WTC11 (cell line): ENCODE measurements around the gene CINP. TPM values are rescaled to one million over a fixed set of nuclear protein-coding genes. Genes with fewer than 3 reads are reported as not detected.
A peak's percentile ranks its signal among the peaks of the same experiment; 100 is the strongest.

Experiments
- ATAC-seq: fragments of 200-7000 bp; cut with Tn5 transposase; 2 replicates; pipeline ENCODE4 v1.10.0; 2021; ENCODE audit warnings: mild to moderate bottlenecking, moderate library complexity
- CTCF ChIA-PET: fragments of 300-600 bp; sonication (Branson Sonifier 250); formaldehyde crosslinking; loops from one replicate; lab custom pipeline; 2021; ENCODE audit warnings: antibody characterized with exemption; lab: Charles Lee
- POLR2A ChIA-PET: fragments of 350-600 bp; sonication (Branson Sonifier 250); formaldehyde crosslinking; loops from one replicate; lab custom pipeline; 2021; ENCODE audit warnings: antibody characterized with exemption; lab: Charles Lee
- DNase-seq: peaks from one replicate; pipeline ENCODE4 v3.0.0; 2021; ENCODE audit warnings: low spot score
- H3K27ac Mint-ChIP-seq: 2 replicates; pipeline ENCODE4 v1.8.0; 2021; ENCODE audit warnings: mixed read lengths
- H3K27me3 Mint-ChIP-seq: 2 replicates; pipeline ENCODE4 v1.8.0; 2021; ENCODE audit warnings: low read depth, mild to moderate bottlenecking, moderate library complexity, mixed read lengths
- H3K36me3 Mint-ChIP-seq: 2 replicates; pipeline ENCODE4 v1.8.0; 2021; ENCODE audit warnings: mixed read lengths
- H3K4me1 Mint-ChIP-seq: 2 replicates; pipeline ENCODE4 v1.8.0; 2022; ENCODE audit warnings: mixed read lengths
- H3K4me3 Mint-ChIP-seq: 2 replicates; pipeline ENCODE4 v1.8.0; 2021; ENCODE audit warnings: mild to moderate bottlenecking, moderate library complexity, mixed read lengths
- H3K9me3 Mint-ChIP-seq: 2 replicates; pipeline ENCODE4 v1.8.0; 2021; ENCODE audit warnings: mixed read lengths
- MXD4 ChIP-seq: fragments of 250-450 bp; sonication (Bioruptor Pico); IDR thresholded peaks from 2 replicates; pipeline ENCODE4 v1.8.0; 2021; ENCODE audit warnings: mild to moderate bottlenecking, moderate library complexity, borderline replicate concordance
- NFATC4 ChIP-seq: fragments of 250-450 bp; sonication (Bioruptor Pico); IDR thresholded peaks from 2 replicates; pipeline ENCODE4 v1.9.0; 2021; ENCODE audit warnings: mild to moderate bottlenecking
- PRRX2 ChIP-seq: fragments of 250-450 bp; sonication (Bioruptor Pico); IDR thresholded peaks from 2 replicates; pipeline ENCODE4 v1.8.0; 2021; ENCODE audit warnings: mild to moderate bottlenecking
- RORB ChIP-seq: fragments of 250-450 bp; sonication (Bioruptor Pico); IDR thresholded peaks from 2 replicates; pipeline ENCODE4 v1.9.0; 2021; ENCODE audit warnings: mild to moderate bottlenecking
- SMAD4 ChIP-seq: sonication (generic); formaldehyde crosslinking; IDR thresholded peaks from 2 replicates; pipeline ENCODE4 v1.8.0; 2022; ENCODE audit warnings: mild to moderate bottlenecking, missing genetic modification reagents
- SP1 ChIP-seq: sonication (generic); formaldehyde crosslinking; conservative IDR thresholded peaks from 2 replicates; pipeline ENCODE4 v1.8.1; 2022; ENCODE audit warnings: missing genetic modification reagents
- TCF7 ChIP-seq: sonication (generic); formaldehyde crosslinking; IDR thresholded peaks from 2 replicates; pipeline ENCODE4 v1.8.0; 2022; ENCODE audit warnings: mild to moderate bottlenecking, low read depth, missing genetic modification reagents, moderate library complexity
- TEAD4 ChIP-seq: sonication (generic); formaldehyde crosslinking; IDR thresholded peaks from 2 replicates; pipeline ENCODE4 v1.8.0; 2022; ENCODE audit warnings: mild to moderate bottlenecking, missing genetic modification reagents
- TP53 ChIP-seq: sonication (generic); formaldehyde crosslinking; IDR thresholded peaks from 2 replicates; pipeline ENCODE4 v1.8.1; 2023; ENCODE audit warnings: mild to moderate bottlenecking, missing genetic modification reagents
- ZNF138 ChIP-seq: sonication (generic); formaldehyde crosslinking; conservative IDR thresholded peaks from 2 replicates; pipeline ENCODE4 v1.8.1; 2022; ENCODE audit warnings: mild to moderate bottlenecking, moderate library complexity, missing genetic modification reagents
- ZNF219 ChIP-seq: sonication (generic); formaldehyde crosslinking; IDR thresholded peaks from 2 replicates; pipeline ENCODE4 v1.8.0; 2023; ENCODE audit warnings: missing genetic modification reagents, mild to moderate bottlenecking, borderline replicate concordance
- ZNF232 ChIP-seq: sonication (generic); formaldehyde crosslinking; IDR thresholded peaks from 2 replicates; pipeline ENCODE4 v1.8.0; 2022; ENCODE audit warnings: mild to moderate bottlenecking, missing genetic modification reagents
- ZNF263 ChIP-seq: sonication (generic); formaldehyde crosslinking; IDR thresholded peaks from 2 replicates; pipeline ENCODE4 v1.8.1; 2022; ENCODE audit warnings: low read depth, mild to moderate bottlenecking, moderate library complexity, missing genetic modification reagents
- total RNA-seq: library from RNA; stranded (reverse); gene quantifications from 3 replicates; pipeline ENCODE4 v1.2.3, GENCODE V29; 2021
- TF ChIP-seq, protein P1 (sequence below): sonication (generic); formaldehyde crosslinking; conservative IDR thresholded peaks from 2 replicates; pipeline ENCODE4 v1.8.1; 2022; ENCODE audit warnings: mild to moderate bottlenecking, missing genetic modification reagents
- TF ChIP-seq, protein P2 (sequence below): fragments of 250-450 bp; sonication (Bioruptor Pico); conservative IDR thresholded peaks from 2 replicates; pipeline ENCODE4 v1.9.0; 2021; ENCODE audit warnings: mild to moderate bottlenecking
- TF ChIP-seq, protein P3 (sequence below): sonication (generic); formaldehyde crosslinking; IDR thresholded peaks from 2 replicates; pipeline ENCODE4 v1.8.1; 2023; ENCODE audit warnings: mild to moderate bottlenecking, missing genetic modification reagents, moderate library complexity
- TF ChIP-seq, protein P4 (sequence below): sonication (generic); formaldehyde crosslinking; IDR thresholded peaks from 2 replicates; pipeline ENCODE4 v1.8.0; 2022; ENCODE audit warnings: missing genetic modification reagents
- TF ChIP-seq, protein P5 (sequence below): sonication (generic); formaldehyde crosslinking; IDR thresholded peaks from 2 replicates; pipeline ENCODE4 v1.8.0; 2023; ENCODE audit warnings: mild to moderate bottlenecking, missing genetic modification reagents
- TF ChIP-seq, protein P6 (sequence below): sonication (generic); formaldehyde crosslinking; IDR thresholded peaks from 2 replicates; pipeline ENCODE4 v1.8.1; 2023; ENCODE audit warnings: mild to moderate bottlenecking, missing genetic modification reagents, borderline replicate concordance
- TF ChIP-seq, protein P7 (sequence below): sonication (generic); formaldehyde crosslinking; IDR thresholded peaks from 2 replicates; pipeline ENCODE4 v1.8.0; 2022; ENCODE audit warnings: mild to moderate bottlenecking, missing genetic modification reagents

The CINP gene
- total RNA-seq, 1 experiment from 2014 or later: 38.3 TPM

DNA sequence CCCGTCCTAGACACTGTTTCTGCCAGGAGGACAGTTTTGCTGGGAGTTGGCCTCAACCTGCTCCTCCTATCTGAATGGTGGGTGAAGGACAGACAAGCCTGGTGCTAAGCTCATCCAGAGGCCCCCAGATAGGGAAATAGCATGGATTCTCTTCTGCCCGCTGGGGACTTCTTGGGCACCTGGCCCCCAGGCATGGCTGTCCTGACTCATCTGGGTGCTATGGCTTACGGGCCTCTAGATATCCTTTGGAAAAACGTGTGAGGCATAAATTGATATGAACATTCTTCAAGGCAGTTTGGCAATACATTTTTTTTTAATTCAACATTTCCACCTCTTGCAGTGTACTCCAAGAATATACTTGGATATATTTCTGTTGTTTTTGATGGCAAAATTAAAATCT lies 8.7 kb upstream of the CINP start:
- POLR2A ChIA-PET: no interaction called here
- H3K27ac Mint-ChIP-seq: no peak overlapping the region
- TF ChIP-seq, protein P1, sequence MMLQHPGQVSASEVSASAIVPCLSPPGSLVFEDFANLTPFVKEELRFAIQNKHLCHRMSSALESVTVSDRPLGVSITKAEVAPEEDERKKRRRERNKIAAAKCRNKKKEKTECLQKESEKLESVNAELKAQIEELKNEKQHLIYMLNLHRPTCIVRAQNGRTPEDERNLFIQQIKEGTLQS (CRISPR knock-in tag): no peak
- TF ChIP-seq SMAD4 (CRISPR knock-in tag) (no peak), SP1 (CRISPR knock-in tag) (no peak), ZNF232 (no peak)
- TF ChIP-seq, protein P2, sequence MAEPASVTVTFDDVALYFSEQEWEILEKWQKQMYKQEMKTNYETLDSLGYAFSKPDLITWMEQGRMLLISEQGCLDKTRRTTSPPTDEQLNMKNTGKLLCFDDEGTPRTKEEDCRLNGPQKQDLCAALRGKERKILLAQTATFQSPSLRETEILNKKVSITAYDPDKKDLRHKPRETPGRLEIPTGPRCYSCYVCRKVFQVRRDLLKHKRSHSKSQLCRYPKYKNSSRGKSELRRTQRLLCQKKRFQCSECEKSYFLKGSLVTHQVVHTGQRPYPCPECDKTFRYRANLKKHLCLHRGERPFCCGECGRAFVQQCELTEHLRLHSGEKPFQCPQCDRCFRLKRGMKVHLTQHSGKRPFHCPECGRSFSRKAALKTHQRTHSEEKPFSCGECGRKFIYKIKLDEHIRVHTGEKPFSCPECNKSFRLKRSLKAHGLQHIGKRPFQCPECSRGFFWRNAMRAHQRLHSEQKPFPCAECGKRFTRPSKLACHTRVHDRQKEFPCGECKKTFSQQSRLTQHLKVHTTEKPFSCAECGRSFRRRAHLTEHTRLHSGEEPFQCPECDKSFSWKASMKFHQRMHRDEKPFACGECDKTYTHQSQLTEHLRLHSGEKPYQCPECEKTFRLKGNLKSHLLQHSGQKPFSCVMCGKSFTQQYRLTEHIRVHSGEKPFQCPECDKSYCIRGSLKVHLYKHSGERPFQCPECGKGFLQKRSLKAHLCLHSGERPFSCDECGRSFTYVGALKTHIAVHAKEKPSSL: no peak
- TF ChIP-seq, protein P3, sequence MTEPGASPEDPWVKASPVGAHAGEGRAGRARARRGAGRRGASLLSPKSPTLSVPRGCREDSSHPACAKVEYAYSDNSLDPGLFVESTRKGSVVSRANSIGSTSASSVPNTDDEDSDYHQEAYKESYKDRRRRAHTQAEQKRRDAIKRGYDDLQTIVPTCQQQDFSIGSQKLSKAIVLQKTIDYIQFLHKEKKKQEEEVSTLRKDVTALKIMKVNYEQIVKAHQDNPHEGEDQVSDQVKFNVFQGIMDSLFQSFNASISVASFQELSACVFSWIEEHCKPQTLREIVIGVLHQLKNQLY (CRISPR knock-in tag): no peak

DNA sequence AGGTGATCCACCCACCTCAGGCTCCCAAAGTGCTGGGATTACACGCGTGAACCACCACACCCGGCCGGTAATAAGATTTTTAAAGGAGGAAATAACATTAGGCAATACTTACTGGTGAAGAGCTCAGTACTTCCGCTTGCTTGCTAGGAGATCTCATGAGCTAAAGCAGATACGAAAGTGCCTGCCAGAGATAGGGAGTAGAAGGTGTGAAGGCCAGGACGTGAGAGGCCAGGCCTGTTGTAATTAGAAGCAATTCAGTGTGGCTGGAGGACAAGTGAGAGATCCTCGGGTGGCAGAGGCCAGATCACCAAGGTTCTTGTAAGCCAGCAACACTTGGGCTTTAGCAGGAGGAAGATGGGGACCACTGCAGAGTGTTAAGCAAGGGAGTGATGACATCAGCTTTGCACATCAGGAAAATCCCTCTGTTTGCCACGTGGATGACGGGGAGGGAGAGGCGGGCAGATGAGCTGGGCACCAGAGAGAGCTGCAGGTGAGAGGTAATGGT lies 7.7 kb upstream of the CINP start:
- ChIA-PET CTCF (no interaction called here), POLR2A (no interaction called here)
- H3K27ac Mint-ChIP-seq: peak overlapping the region; percentile 35
- H3K27me3 Mint-ChIP-seq: no peaks in the 10 kb centered on the region; the same call in 1 of the 2 replicates
- no peak overlapping the region for H3K4me3 Mint-ChIP-seq
- ATAC-seq (no peak), DNase-seq (no peak)
- no peaks in the 10 kb centered on the region for H3K4me1 Mint-ChIP-seq
- no peaks in the 10 kb centered on the region for H3K36me3 Mint-ChIP-seq
- H3K9me3 Mint-ChIP-seq: no peaks in the 10 kb centered on the region
- no peak for TF ChIP-seq NFATC4
- TF ChIP-seq TEAD4: no peak
- TF ChIP-seq TCF7 (CRISPR knock-in tag): no peak
- TF ChIP-seq, protein P1 (CRISPR knock-in tag): no peak
- TF ChIP-seq, protein P3 (CRISPR knock-in tag): no peak
- no peak for TF ChIP-seq MXD4 (CRISPR knock-in tag)
- TF ChIP-seq, protein P4, sequence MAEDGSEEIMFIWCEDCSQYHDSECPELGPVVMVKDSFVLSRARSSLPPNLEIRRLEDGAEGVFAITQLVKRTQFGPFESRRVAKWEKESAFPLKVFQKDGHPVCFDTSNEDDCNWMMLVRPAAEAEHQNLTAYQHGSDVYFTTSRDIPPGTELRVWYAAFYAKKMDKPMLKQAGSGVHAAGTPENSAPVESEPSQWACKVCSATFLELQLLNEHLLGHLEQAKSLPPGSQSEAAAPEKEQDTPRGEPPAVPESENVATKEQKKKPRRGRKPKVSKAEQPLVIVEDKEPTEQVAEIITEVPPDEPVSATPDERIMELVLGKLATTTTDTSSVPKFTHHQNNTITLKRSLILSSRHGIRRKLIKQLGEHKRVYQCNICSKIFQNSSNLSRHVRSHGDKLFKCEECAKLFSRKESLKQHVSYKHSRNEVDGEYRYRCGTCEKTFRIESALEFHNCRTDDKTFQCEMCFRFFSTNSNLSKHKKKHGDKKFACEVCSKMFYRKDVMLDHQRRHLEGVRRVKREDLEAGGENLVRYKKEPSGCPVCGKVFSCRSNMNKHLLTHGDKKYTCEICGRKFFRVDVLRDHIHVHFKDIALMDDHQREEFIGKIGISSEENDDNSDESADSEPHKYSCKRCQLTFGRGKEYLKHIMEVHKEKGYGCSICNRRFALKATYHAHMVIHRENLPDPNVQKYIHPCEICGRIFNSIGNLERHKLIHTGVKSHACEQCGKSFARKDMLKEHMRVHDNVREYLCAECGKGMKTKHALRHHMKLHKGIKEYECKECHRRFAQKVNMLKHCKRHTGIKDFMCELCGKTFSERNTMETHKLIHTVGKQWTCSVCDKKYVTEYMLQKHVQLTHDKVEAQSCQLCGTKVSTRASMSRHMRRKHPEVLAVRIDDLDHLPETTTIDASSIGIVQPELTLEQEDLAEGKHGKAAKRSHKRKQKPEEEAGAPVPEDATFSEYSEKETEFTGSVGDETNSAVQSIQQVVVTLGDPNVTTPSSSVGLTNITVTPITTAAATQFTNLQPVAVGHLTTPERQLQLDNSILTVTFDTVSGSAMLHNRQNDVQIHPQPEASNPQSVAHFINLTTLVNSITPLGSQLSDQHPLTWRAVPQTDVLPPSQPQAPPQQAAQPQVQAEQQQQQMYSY: no peak
- no peak for TF ChIP-seq ZNF263 (CRISPR knock-in tag)
- no peak for TF ChIP-seq TP53
- no peak for TF ChIP-seq RORB (CRISPR knock-in tag)
- TF ChIP-seq, protein P5, sequence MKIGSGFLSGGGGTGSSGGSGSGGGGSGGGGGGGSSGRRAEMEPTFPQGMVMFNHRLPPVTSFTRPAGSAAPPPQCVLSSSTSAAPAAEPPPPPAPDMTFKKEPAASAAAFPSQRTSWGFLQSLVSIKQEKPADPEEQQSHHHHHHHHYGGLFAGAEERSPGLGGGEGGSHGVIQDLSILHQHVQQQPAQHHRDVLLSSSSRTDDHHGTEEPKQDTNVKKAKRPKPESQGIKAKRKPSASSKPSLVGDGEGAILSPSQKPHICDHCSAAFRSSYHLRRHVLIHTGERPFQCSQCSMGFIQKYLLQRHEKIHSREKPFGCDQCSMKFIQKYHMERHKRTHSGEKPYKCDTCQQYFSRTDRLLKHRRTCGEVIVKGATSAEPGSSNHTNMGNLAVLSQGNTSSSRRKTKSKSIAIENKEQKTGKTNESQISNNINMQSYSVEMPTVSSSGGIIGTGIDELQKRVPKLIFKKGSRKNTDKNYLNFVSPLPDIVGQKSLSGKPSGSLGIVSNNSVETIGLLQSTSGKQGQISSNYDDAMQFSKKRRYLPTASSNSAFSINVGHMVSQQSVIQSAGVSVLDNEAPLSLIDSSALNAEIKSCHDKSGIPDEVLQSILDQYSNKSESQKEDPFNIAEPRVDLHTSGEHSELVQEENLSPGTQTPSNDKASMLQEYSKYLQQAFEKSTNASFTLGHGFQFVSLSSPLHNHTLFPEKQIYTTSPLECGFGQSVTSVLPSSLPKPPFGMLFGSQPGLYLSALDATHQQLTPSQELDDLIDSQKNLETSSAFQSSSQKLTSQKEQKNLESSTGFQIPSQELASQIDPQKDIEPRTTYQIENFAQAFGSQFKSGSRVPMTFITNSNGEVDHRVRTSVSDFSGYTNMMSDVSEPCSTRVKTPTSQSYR (CRISPR knock-in tag): no peak
- TF ChIP-seq, protein P6, sequence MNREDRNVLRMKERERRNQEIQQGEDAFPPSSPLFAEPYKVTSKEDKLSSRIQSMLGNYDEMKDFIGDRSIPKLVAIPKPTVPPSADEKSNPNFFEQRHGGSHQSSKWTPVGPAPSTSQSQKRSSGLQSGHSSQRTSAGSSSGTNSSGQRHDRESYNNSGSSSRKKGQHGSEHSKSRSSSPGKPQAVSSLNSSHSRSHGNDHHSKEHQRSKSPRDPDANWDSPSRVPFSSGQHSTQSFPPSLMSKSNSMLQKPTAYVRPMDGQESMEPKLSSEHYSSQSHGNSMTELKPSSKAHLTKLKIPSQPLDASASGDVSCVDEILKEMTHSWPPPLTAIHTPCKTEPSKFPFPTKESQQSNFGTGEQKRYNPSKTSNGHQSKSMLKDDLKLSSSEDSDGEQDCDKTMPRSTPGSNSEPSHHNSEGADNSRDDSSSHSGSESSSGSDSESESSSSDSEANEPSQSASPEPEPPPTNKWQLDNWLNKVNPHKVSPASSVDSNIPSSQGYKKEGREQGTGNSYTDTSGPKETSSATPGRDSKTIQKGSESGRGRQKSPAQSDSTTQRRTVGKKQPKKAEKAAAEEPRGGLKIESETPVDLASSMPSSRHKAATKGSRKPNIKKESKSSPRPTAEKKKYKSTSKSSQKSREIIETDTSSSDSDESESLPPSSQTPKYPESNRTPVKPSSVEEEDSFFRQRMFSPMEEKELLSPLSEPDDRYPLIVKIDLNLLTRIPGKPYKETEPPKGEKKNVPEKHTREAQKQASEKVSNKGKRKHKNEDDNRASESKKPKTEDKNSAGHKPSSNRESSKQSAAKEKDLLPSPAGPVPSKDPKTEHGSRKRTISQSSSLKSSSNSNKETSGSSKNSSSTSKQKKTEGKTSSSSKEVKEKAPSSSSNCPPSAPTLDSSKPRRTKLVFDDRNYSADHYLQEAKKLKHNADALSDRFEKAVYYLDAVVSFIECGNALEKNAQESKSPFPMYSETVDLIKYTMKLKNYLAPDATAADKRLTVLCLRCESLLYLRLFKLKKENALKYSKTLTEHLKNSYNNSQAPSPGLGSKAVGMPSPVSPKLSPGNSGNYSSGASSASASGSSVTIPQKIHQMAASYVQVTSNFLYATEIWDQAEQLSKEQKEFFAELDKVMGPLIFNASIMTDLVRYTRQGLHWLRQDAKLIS: no peak
- TF ChIP-seq ZNF219 (CRISPR knock-in tag): no peak
- TF ChIP-seq PRRX2 (CRISPR knock-in tag): no peak
- TF ChIP-seq ZNF138 (CRISPR knock-in tag): no peak
- TF ChIP-seq, protein P7, sequence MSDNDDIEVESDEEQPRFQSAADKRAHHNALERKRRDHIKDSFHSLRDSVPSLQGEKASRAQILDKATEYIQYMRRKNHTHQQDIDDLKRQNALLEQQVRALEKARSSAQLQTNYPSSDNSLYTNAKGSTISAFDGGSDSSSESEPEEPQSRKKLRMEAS: no peak

More for the DNA sequence above, 8.7 kb upstream of the CINP start:
- DNase-seq (no peak), ATAC-seq (no peak)
- Mint-ChIP-seq H3K4me3 (no peak overlapping the region), H3K9me3 (no peaks in the 10 kb centered on the region), H3K36me3 (no peaks in the 10 kb centered on the region), H3K4me1 (no peaks in the 10 kb centered on the region), H3K27me3 (no peaks in the 10 kb centered on the region; the same call in 1 of the 2 replicates)
- CTCF ChIA-PET: no interaction called here
